Mesothelial cell of epicardium (in vitro differentiated cells): Measurements from ENCODE around the gene KCTD20. TPM values are rescaled to one million over a fixed set of nuclear protein-coding genes. Genes with fewer than 3 reads are reported as not detected.
A peak's percentile ranks its signal among the peaks of the same experiment; 100 is the strongest.
"Not testable (repeated sequence)": the region's sequence is repeated elsewhere in the genome, so short reads cannot be mapped to it uniquely, and the experiment has no call there.

ENCODE experiments used
- DNase-seq, 2 experiments: peaks; one replicate each; pipeline ENCODE4 v3.0.0; 2021; ENCODE audit warnings: low spot score in 2 of 2; ENCODE audit not compliant: unreplicated experiment in 2 of 2
- H3K27ac Mint-ChIP-seq: 2 replicates; pipeline ENCODE4 v1.8.0; 2021; ENCODE audit warnings: mixed read lengths
- H3K27me3 Mint-ChIP-seq: 2 replicates; pipeline ENCODE4 v1.8.0; 2021; ENCODE audit warnings: low read depth, mixed read lengths
- H3K36me3 Mint-ChIP-seq: 2 replicates; pipeline ENCODE4 v1.8.0; 2021; ENCODE audit warnings: mixed read lengths
- H3K4me1 Mint-ChIP-seq: 2 replicates; pipeline ENCODE4 v1.8.0; 2021; ENCODE audit warnings: mixed read lengths
- H3K4me3 Mint-ChIP-seq: 2 replicates; pipeline ENCODE4 v1.8.0; 2021; ENCODE audit warnings: mild to moderate bottlenecking, moderate library complexity, mixed read lengths
- H3K9me3 Mint-ChIP-seq: 2 replicates; pipeline ENCODE4 v1.8.0; 2021; ENCODE audit warnings: mixed read lengths
- CTCF ChIP-seq: fragments of 200-600 bp; sonication (generic); IDR thresholded peaks from one replicate; pipeline ENCODE4 v1.5.0; 2021; ENCODE audit warnings: antibody characterized with exemption; ENCODE audit not compliant: unreplicated experiment
- total RNA-seq: library from RNA; stranded (reverse); gene quantifications from 3 replicates; pipeline ENCODE4 v1.2.1, GENCODE V29; 2021

KCTD20 gene
- total RNA-seq = 38.2 to 44.0 TPM (median 39.9 TPM) in 3 replicates

- peak within 1 kb of the TSS; percentile 98 for H3K27ac Mint-ChIP-seq
- no peak for TF ChIP-seq CTCF
- peaks cover 37% of the 10 kb centered on the region for H3K4me1 Mint-ChIP-seq
- no peaks in the 10 kb centered on the region for H3K27me3 Mint-ChIP-seq
- no peaks in the 10 kb centered on the region for H3K36me3 Mint-ChIP-seq
- H3K4me3 Mint-ChIP-seq = peak within 1 kb of the TSS; percentile 96
- peak; percentile 67 to 81 for DNase-seq
- H3K9me3 Mint-ChIP-seq = no peaks in the 10 kb centered on the region
Measured at GRCh38 chr6:36442671-36443470, at the start of gene KCTD20, which contains the start of gene PXT1. Gene KCTD20 (plus strand): TSS chr6:36443000. CDS start chr6:36470098, 27,098 bp downstream. Gene PXT1 (minus strand): TSS chr6:36442854. CDS start chr6:36426082, 16,772 bp downstream.

GRCh38 chr6:36399970-36400369 is 42.8 kb upstream of the KCTD20 start:
- Mint-ChIP-seq H3K4me1 (no peaks in the 10 kb centered on the region), H3K9me3 (peaks cover 8% of the 10 kb centered on the region), H3K36me3 (no peaks in the 10 kb centered on the region), H3K4me3 (no peak overlapping the region), H3K27me3 (no peaks in the 10 kb centered on the region), H3K27ac (no peak overlapping the region)
- DNase-seq = no peak
- no peak for TF ChIP-seq CTCF

- Mint-ChIP-seq H3K9me3 (peaks cover 8% of the 10 kb centered on the region), H3K4me3 (no peak overlapping the region), H3K36me3 (no peaks in the 10 kb centered on the region)
Measured at GRCh38 chr6:36402481-36402880, 40.3 kb upstream of the KCTD20 start.

GRCh38 chr6:36404164-36404563 is 38.6 kb upstream of the KCTD20 start:
- Mint-ChIP-seq H3K4me1 (no peaks in the 10 kb centered on the region), H3K36me3 (no peaks in the 10 kb centered on the region), H3K27ac (no peak overlapping the region), H3K4me3 (no peak overlapping the region), H3K27me3 (peaks cover 5% of the 10 kb centered on the region), H3K9me3 (peaks cover 5% of the 10 kb centered on the region)
- TF ChIP-seq CTCF = no peak
- no peak for DNase-seq

More at GRCh38 chr6:36402481-36402880, 40.3 kb upstream of the KCTD20 start:
- no peaks in the 10 kb centered on the region for H3K4me1 Mint-ChIP-seq
- H3K27me3 Mint-ChIP-seq = no peaks in the 10 kb centered on the region
- no peak overlapping the region for H3K27ac Mint-ChIP-seq
- DNase-seq = no peak
- no peak for TF ChIP-seq CTCF

- not testable (repeated sequence) for H3K9me3 Mint-ChIP-seq, H3K4me1 Mint-ChIP-seq, H3K4me3 Mint-ChIP-seq
Measured at GRCh38 chr6:36409718-36410117, 33.1 kb upstream of the KCTD20 start.

More at GRCh38 chr6:36409718-36410117, 33.1 kb upstream of the KCTD20 start:
- DNase-seq, H3K27ac Mint-ChIP-seq, H3K36me3 Mint-ChIP-seq: not testable (repeated sequence)
- peaks cover 12% of the 10 kb centered on the region for H3K27me3 Mint-ChIP-seq
